GM12874 (cell line): Measurements from ENCODE around the gene POU2AF3.

Source experiments
- TF ChIP-seq, protein P1 (sequence below): IDR thresholded peaks from 2 replicates; pipeline ENCODE4 v1.5.1; 2011; ENCODE audit warnings: low read depth, mild to moderate bottlenecking, control low read depth, low read length, moderate library complexity; ENCODE audit not compliant: insufficient read depth

POU2AF3 gene

DNA sequence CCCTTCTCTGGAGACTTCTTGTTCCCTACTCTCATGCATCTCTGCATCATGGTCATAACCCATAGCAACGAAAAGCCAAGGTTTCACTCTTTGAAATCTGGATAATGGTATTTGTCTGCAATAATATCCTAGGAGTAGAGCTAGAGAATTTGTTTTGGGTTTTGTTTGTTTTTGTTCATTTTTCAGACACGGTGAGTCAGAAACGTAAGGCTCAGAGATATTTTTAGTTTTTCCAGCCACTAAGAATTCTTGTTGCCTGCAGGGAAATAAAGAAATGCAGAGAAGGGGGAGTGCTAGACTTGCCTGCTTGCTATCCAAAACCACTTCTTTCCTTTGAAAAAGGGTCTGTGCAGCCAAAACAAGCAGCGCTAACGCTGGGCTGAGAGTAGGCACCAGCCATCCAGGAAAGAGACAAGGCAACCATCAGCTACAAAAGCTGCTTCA lies 26.0 kb downstream of the POU2AF3 start:
- TF ChIP-seq, protein P1, sequence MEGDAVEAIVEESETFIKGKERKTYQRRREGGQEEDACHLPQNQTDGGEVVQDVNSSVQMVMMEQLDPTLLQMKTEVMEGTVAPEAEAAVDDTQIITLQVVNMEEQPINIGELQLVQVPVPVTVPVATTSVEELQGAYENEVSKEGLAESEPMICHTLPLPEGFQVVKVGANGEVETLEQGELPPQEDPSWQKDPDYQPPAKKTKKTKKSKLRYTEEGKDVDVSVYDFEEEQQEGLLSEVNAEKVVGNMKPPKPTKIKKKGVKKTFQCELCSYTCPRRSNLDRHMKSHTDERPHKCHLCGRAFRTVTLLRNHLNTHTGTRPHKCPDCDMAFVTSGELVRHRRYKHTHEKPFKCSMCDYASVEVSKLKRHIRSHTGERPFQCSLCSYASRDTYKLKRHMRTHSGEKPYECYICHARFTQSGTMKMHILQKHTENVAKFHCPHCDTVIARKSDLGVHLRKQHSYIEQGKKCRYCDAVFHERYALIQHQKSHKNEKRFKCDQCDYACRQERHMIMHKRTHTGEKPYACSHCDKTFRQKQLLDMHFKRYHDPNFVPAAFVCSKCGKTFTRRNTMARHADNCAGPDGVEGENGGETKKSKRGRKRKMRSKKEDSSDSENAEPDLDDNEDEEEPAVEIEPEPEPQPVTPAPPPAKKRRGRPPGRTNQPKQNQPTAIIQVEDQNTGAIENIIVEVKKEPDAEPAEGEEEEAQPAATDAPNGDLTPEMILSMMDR = no peak

DNA sequence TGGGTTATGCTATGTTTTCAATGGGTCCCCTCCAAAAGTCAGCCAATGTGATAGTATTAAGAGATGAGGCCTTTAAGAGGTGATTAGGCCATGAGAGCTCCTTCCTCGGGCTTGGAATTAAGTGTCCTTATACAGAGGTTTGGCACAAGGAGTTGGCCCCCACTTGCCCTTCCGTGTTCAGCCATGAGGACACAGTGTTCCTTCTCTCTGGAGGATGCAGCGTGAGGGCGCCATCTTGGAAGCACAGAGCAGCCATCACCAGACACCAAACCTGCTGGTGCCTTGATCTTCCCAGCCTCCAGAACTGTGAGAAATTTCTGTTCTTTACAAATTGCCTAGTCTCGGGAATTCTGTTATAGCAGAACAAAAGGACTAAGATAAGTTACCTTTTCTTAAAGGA lies 26.9 kb downstream of the POU2AF3 start:
- TF ChIP-seq, protein P1 = no peak

DNA sequence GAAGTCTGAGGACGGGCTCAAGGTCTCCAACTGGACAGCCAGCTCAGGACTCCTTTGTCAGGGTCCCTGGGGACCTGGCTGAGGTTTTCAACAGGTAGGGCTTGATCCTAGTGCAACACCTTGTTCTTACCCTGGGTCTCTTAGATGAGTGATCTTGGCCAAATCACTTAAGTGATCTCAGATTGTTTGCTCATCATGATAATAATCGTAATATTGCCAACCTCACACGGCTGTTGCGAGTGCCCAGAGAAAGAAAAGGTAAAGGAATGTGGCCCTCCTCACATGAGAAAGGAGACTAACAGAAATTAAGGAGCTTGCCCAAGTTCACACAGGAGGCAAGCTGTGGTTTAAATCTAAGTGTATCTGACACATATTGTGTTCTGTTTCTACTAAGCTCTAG lies 28.5 kb downstream of the POU2AF3 start:
- TF ChIP-seq, protein P1 = no peak

DNA sequence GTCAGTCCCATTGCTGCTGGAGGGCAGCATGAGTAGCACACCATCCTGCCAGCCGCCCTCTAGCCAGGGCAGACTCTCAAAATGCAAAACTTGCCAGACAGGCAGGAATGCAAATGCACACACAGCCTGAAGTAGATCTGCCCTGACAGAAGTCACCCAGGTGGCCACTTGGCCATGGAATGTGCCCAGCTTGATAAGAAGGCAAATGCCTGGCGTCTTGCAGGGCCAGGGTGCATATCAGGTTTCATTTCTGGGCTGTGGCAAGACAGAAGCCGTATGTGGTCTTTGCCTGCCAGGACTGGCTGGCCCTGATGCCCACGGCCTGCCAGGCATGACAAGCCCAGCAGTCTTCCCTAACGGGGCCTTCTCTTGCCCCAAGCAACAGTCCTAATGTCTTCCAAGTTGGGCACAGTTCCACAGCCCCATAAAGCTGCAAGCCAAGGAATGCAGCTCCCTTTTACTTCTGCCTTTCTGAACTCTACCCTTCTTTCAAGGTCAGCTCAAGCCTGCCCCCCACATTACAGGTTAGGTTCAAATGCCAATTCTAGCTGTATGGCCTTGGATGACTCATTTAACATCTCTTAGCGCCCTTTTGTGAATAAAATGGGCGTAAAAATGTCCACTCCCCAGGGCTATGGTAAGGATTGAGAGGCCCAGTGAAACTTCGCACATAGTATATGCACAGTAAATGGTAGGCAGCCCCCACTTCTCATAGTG lies 29.7 kb downstream of the POU2AF3 start:
- TF ChIP-seq, protein P1 = no peak

DNA sequence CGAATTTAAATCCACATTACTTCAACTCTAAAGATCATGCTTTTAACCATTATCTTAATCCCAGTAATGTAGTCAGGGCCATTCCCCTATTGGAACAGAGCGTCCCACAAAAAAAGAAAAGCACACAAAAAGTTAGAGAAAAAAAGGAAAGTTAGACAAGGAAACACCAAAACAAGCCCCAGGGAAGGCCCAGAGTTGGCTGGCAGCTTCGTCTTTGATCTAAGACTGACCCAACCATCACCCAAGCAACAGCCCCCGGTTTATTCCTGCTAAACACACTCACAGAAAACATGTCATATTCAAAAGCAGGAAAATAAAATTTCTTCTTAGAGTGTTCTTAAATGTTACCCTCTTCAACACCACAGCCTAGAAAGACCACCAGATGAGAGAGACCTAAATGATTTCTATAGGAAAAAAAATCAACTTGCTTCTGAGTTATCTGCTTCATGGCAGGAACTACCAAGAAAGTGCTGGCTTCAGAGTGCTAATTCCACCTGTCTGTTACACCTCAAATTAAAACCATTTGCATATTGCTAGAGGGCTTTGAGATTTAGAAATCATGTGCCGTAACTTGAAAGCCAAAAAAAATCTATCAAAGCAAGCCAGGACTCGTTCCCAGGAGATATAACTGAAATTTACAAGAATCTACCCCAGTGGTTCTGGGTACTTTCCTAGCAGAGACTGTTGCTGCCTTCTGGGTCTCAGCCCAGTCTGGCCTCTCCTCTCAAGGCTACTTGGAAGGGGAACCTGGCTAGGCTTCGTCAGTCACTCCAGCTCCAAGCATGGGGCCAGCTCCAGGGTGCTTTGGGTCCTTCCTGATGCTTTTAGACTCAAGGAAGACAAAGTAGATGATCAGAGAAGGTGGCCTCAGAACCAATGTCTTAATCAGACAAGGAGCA lies 31.2 kb downstream of the POU2AF3 start:
- TF ChIP-seq, protein P1 = no peak

DNA sequence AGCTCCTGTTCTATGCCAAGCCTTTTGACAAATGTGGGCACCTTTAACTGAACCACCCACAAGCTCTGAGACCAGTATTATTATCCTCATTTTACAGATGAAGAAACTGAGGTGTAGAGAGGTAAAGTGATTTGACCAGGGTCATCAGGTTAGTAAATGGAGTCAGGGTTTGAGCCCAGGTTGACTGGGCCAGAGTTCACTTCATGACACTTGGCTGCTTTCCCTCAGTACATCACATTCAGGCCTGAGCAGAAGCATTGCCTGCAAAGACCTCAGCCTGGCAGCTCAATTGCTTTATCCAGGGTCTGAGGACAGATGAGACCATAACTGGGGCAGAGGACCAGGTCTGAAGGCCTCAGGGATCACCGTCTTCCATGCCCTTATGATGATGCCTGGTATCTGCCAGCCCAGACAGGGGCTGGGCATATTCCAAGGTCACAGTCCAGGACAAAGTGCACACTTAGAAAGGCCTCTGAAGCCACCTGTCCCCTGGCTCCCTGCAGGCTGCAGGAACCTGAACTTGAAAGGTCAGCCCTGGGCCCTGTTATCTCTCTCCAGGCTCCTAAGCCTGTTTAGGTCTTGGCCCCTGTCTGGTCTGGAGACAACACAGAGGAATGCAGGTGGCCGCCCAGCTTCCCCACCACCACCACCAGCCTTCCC lies 32.0 kb downstream of the POU2AF3 start:
- TF ChIP-seq, protein P1 = no peak
